GM12892 (cell line): ENCODE data around the gene CYB5R2.

Source experiments
- POLR2A ChIP-seq: IDR thresholded peaks from 2 replicates; pipeline ENCODE4 v1.6.1; 2011; ENCODE audit warnings: low read depth, low read length, control low read depth
- POLR2AphosphoS5 ChIP-seq: IDR thresholded peaks from 2 replicates; pipeline ENCODE4 v1.6.1; 2011; ENCODE audit warnings: low read depth, low read length, control low read depth
- TAF1 ChIP-seq: IDR thresholded peaks from 2 replicates; pipeline ENCODE4 v1.6.1; 2011; ENCODE audit warnings: low read depth, mild to moderate bottlenecking, control low read depth, low read length, borderline replicate concordance

DNA sequence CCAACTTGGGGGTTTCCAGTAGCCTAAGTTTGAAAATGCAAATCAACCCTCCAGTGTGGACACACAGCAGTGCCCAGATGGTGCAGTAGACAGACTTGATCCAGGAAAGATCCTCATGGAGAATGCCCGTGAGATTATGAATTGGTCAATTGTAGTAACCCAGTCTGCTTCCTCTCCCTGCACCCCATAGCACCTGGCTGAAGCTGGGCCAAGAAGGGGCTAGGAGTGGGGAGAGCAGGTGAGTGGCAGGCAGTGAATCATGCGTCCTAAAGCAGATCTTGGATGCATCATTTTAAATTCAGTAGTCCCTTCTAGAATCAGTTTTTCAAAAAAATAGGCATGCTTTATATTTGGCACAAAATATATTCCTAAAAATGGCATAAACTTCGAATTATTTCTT lies 52.2 kb downstream of the CYB5R2 start:
- no peak for TF ChIP-seq POLR2A
- no peak for TF ChIP-seq POLR2AphosphoS5
- no peak for TF ChIP-seq TAF1
